DMS114 treated with DMSO at 0.1 percent for 48 hours (cell line): ENCODE measurements around the gene HCCS.
A peak's percentile ranks its signal among the peaks of the same experiment; 100 is the strongest.

ENCODE experiments used
- DNase-seq: peaks from one replicate; lab custom pipeline; 2025; ENCODE audit not compliant: unreplicated experiment; lab: John Stamatoyannopoulos, UW

HCCS gene

GRCh38 chrX:11111037-11111851, at the start of gene HCCS:
TSS of gene HCCS (plus strand) at chrX:11111332. CDS start at chrX:11112061, 729 bp downstream.
- DNase-seq = peak; percentile 57

DNA sequence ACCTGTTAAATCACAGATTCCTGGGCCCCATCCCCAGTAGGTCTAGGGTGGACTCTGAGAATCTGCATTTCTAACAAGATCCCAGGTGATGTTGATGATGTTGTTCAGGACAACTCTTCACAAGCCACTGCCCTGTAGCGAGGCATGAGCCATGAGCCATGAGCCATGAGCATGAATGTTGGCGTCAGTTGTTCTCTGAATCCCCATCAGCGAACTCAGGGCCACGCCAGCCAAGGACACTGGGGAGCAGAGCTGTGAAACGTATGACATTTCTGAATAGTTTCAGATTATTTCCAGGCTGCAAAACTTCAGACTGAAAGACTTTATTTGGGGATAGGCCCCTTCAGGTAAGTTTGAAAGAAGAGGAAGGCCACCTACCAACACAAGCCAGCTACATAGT, 46.9 kb upstream of the HCCS start:
- DNase-seq = no peak

- DNase-seq = peak; percentile 62
These were observed 46.1 kb upstream of the HCCS start for GRCh38 chrX:11064851-11065600.

- no peak for DNase-seq
These were observed 44.3 kb upstream of the HCCS start for GRCh38 chrX:11066812-11067211.

- DNase-seq = no peak
These were observed 37.8 kb upstream of the HCCS start for GRCh38 chrX:11073381-11073780.

GRCh38 chrX:11080741-11081305, 30.3 kb upstream of the HCCS start:
- no peak for DNase-seq

DNA sequence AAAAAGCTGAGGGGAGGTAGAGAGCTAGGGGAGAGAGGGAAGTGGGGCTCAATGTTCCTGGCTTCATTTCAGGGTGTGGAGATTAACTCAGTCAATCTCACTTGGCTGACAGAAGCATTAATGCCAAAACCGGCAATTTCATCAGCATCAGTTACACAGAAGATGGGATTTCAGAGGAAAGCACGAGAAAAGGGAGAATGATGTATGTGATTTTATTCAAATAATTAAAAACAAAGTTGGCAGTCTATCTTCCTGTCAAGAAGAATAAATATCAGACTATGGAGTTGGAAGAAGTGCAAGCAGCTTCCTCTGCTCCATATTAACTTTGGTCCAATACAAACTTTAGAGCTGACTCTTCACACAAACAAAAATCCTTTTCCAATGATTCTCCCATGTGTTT, 29.6 kb upstream of the HCCS start:
- DNase-seq = no peak

DNA sequence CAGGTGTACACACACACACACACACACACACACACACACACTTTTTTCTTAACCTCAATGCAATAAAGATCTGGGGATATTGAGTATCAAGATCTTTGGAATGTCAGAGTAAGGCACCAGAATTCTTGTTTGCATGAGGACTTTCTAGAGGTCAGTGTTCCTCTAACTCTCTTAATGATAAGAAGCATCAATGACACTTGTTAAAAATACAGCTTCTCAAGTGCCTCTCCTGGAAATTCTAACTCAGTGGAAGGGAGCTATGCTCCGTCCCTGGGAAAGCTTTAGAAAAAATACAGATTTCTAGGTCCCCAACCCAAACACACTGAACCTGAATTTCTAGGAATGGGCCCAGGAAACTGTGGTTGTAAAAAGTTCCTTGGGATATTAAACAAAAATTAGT, 25.8 kb upstream of the HCCS start:
- DNase-seq = no peak

DNA sequence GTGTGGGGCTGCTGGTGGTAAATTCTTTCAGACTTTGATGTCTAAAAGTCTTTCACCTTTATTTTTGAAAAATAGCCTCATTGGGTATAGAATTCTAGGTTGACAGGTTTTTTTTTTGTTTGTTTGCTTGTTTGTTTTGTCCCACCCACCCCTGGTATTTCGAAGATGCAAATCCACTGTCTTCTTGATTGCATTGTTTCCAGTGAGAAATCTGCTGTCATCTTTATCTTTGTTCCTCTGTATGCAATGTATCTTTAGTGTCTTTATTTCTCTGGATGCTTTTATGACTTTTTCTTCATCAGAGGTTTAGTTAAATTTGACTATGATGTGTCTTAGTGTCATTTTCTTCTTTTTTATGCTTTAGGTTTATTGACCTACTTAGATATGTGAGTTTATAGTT, 21.3 kb upstream of the HCCS start:
- no peak for DNase-seq

GRCh38 chrX:11097933-11098332, 13.2 kb upstream of the HCCS start:
- DNase-seq = no peak

- no peak for DNase-seq
These were observed 11.7 kb upstream of the HCCS start for GRCh38 chrX:11099465-11099864.

DNA sequence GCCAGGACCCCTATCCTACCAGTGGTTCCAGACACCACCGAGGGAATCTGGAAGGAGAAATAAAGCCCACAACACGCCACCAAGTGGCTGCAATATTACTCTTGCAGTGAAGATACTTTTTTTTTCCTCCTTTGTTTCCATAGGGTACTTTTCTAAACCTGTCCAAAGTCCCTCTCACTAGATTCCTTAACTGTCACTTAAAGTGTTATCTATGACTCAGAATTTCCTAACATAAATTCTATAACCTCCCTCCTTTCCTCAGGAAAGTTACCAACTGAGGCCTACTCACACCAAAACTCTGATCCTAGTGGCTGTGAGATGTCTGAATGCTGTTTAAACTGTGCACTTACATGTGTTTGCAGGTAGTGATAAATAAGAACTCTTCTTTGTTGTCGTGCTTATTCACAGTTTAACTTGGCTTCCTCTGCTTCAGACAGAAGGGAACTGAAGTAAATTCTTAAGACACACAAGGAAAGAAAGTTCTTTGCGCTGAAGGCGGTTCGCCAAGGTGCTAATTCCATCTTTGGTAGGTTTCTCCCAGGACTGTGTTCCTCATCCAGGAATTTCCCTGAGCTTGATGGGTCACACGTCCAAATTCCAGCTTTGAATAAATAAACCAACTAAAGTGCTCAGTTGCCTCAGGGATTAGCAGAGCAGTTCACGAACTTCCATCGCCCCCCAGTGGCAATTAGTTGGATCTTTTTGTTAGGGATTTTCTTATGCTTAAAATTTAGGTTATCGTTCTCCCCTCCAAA, 10.7 kb upstream of the HCCS start:
- peak; percentile 51 for DNase-seq

GRCh38 chrX:11103006-11103405, 8.1 kb upstream of the HCCS start:
- DNase-seq = no peak

GRCh38 chrX:11103751-11104150, 7.4 kb upstream of the HCCS start:
- no peak for DNase-seq

- DNase-seq = no peak
These were observed 6.1 kb upstream of the HCCS start for GRCh38 chrX:11105080-11105479.

DNA sequence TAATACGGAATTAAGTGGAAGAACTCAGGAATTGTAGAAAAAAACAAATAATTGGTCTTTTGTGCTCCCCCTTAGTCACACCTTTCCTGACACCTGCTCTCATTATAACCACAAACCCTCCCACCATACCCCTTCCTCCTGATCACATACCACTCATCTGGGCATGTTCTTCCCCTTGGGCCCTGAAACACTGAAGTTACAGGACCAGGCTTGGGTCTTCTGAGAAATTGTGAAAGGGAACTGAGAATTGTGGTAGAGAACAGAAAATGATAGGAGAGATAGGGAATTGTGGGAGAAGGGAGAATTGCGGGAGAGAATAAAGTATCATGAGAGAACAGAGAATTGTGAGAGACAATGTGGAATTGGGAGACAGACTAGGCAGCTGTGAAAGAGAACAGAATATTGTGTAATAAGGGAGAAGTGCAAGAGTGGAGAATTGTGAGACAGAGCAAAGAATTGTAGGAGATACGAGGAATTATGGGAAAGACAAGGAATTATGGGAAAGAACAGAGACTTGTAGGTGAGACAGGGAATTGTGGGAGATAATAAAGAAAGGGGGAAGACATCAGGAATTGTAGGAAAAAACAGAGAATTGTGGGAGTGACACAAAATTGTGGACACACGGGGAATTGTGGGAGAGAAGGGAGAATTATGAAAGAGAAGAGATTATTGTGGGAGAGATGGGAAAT, 2.7 kb upstream of the HCCS start:
- no peak for DNase-seq

DNA sequence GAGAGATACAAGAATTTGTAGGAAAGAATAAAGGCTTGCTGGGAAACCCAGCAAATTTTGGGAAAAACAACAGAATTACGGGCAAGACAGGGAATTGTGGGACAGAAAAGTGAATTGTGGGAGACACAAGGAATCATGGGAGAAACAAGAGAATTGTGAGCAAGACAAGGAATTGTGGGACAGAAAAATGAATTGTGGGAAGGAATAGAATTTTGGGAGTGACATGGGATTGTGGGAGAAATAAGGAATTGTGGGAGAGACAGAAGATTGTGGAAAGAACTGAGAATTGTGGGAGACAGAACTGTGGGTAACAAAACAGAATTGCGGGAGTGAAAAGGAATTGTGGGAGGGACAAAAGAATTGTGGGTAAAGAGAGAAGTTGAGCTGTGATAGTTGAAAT, 1.2 kb upstream of the HCCS start:
- no peak for DNase-seq

- DNase-seq = no peak
These were observed 815 bp downstream of the HCCS start for GRCh38 chrX:11111947-11112346.

- DNase-seq = no peak
These were observed 2.6 kb downstream of the HCCS start for GRCh38 chrX:11113731-11114130.

- DNase-seq = no peak
These were observed 6.6 kb downstream of the HCCS start for GRCh38 chrX:11117745-11118144.
